ENCODE measurements around the gene TMEM117.
"Not testable (repeated sequence)": the region's sequence is repeated elsewhere in the genome, so short reads cannot be mapped to it uniquely, and the experiment has no call there.

TMEM117 gene

GRCh38 chr12:44245932-44246331 is 410.1 kb downstream of the TMEM117 start:
- DNase-seq (ENCODE audit: low read depth), result no peak
- no peak overlapping the region for H3K4me3 ChIP-seq (ENCODE audit: low read depth, low read length)

GRCh38 chr12:44246482-44247105 is 410.7 kb downstream of the TMEM117 start:
- no peak for DNase-seq (ENCODE audit: low read depth)

GRCh38 chr12:44247588-44247987 is 411.7 kb downstream of the TMEM117 start:
- DNase-seq (ENCODE audit: low read depth), result no peak
- no peak overlapping the region for H3K4me3 ChIP-seq (ENCODE audit: low read depth, low read length)

More at GRCh38 chr12:44246482-44247105, 410.7 kb downstream of the TMEM117 start:
- no peak overlapping the region for H3K4me3 ChIP-seq (ENCODE audit: low read depth, low read length)

GRCh38 chr12:44248436-44248835 is 412.6 kb downstream of the TMEM117 start:
- no peak overlapping the region for H3K4me3 ChIP-seq (ENCODE audit: low read depth, low read length)
- DNase-seq (ENCODE audit: low read depth), result no peak

GRCh38 chr12:44250440-44250839 is 414.6 kb downstream of the TMEM117 start:
- not testable (repeated sequence) for H3K4me3 ChIP-seq (ENCODE audit: low read depth, low read length); DNase-seq (ENCODE audit: low read depth)

GRCh38 chr12:44253338-44253856 is 417.5 kb downstream of the TMEM117 start:
- H3K4me3 ChIP-seq (ENCODE audit: low read depth, low read length), result no peak overlapping the region
- DNase-seq (ENCODE audit: low read depth), result no peak

- DNase-seq (ENCODE audit: low read depth), result no peak
- no peak overlapping the region for H3K4me3 ChIP-seq (ENCODE audit: low read depth, low read length)
These were observed 422.4 kb downstream of the TMEM117 start for GRCh38 chr12:44258246-44258645.

- H3K4me3 ChIP-seq (ENCODE audit: low read depth, low read length), result no peak overlapping the region
- no peak for DNase-seq (ENCODE audit: low read depth)
These were observed 424.0 kb downstream of the TMEM117 start for GRCh38 chr12:44259890-44260289.

- H3K4me3 ChIP-seq (ENCODE audit: low read depth, low read length), result no peak overlapping the region
- no peak for DNase-seq (ENCODE audit: low read depth)
These were observed 424.7 kb downstream of the TMEM117 start for GRCh38 chr12:44260581-44260980.

- H3K4me3 ChIP-seq (ENCODE audit: low read depth, low read length), result no peak overlapping the region
- DNase-seq (ENCODE audit: low read depth), result no peak
These were observed 449.6 kb downstream of the TMEM117 start for GRCh38 chr12:44285321-44285960.

GRCh38 chr12:44286336-44286735 is 450.5 kb downstream of the TMEM117 start:
- no peak overlapping the region for H3K4me3 ChIP-seq (ENCODE audit: low read depth, low read length)
- DNase-seq (ENCODE audit: low read depth), result no peak

GRCh38 chr12:44286821-44287505 is 451.1 kb downstream of the TMEM117 start:
- no peak overlapping the region for H3K4me3 ChIP-seq (ENCODE audit: low read depth, low read length)
- DNase-seq (ENCODE audit: low read depth), result no peak

GRCh38 chr12:44287545-44287944 is 451.7 kb downstream of the TMEM117 start:
- DNase-seq (ENCODE audit: low read depth), result no peak
- no peak overlapping the region for H3K4me3 ChIP-seq (ENCODE audit: low read depth, low read length)

GRCh38 chr12:44294649-44295048 is 458.8 kb downstream of the TMEM117 start:
- DNase-seq (ENCODE audit: low read depth), result no peak
- H3K4me3 ChIP-seq (ENCODE audit: low read depth, low read length), result no peak overlapping the region

GRCh38 chr12:44295958-44296623 is 460.2 kb downstream of the TMEM117 start:
- DNase-seq (ENCODE audit: low read depth), result no peak

GRCh38 chr12:44296624-44297197 is 460.8 kb downstream of the TMEM117 start:
- DNase-seq (ENCODE audit: low read depth), result no peak
- no peak overlapping the region for H3K4me3 ChIP-seq (ENCODE audit: low read depth, low read length)

More at GRCh38 chr12:44295958-44296623, 460.2 kb downstream of the TMEM117 start:
- no peak overlapping the region for H3K4me3 ChIP-seq (ENCODE audit: low read depth, low read length)

GRCh38 chr12:44299524-44299923 is 463.6 kb downstream of the TMEM117 start:
- no peak for DNase-seq (ENCODE audit: low read depth)
- H3K4me3 ChIP-seq (ENCODE audit: low read depth, low read length), result no peak overlapping the region

GRCh38 chr12:44307506-44308168 is 471.8 kb downstream of the TMEM117 start:
- no peak overlapping the region for H3K4me3 ChIP-seq (ENCODE audit: low read depth, low read length)

GRCh38 chr12:44313188-44313587 is 477.3 kb downstream of the TMEM117 start:
- no peak for DNase-seq (ENCODE audit: low read depth)
- H3K4me3 ChIP-seq (ENCODE audit: low read depth, low read length), result no peak overlapping the region

More at GRCh38 chr12:44307506-44308168, 471.8 kb downstream of the TMEM117 start:
- DNase-seq (ENCODE audit: low read depth), result no peak
